GM12878 (cell line): ENCODE results near the gene PTPN13. TPM values are rescaled to one million over a fixed set of nuclear protein-coding genes. Genes with fewer than 3 reads are reported as not detected.

Source experiments
- ATAC-seq: fragments of 200-7000 bp; cut with Tn5 transposase; 3 replicates; pipeline ENCODE4 v1.9.1; 2020; ENCODE audit warnings: mild to moderate bottlenecking, moderate library complexity
- BruUV-seq: library from RNA; stranded (reverse); fragments of 400-500 nt; replicated peaks from 2 replicates; lab custom pipeline; 2021; lab: Mats Ljungman, UMichigan
- CTCF ChIA-PET: fragments of 300-600 bp; sonication (Branson Sonifier 250); formaldehyde crosslinking; extraction: SDS; loops from one replicate; lab custom pipeline; 2021; ENCODE audit warnings: inconsistent platforms; lab: Yijun Ruan, JAX
- POLR2A ChIA-PET: fragments of 350-600 bp; formaldehyde crosslinking; extraction: SDS; loops from one replicate; lab custom pipeline; 2021; ENCODE audit warnings: inconsistent platforms; lab: Charles Lee
- RAD21 ChIA-PET: fragments of 300-600 bp; sonication (Branson Sonifier 250); formaldehyde crosslinking; loops from one replicate; lab custom pipeline; 2023; ENCODE audit warnings: antibody characterized with exemption; ENCODE audit not compliant: unreplicated experiment; lab: Charles Lee
- SMC1A ChIA-PET: fragments of 300-600 bp; sonication (Branson Sonifier 250); formaldehyde crosslinking; loops from one replicate; lab custom pipeline; 2023; ENCODE audit not compliant: unreplicated experiment, uncharacterized antibody; lab: Charles Lee
- DNase-seq: peaks from one replicate; pipeline ENCODE4 v3.0.0-alpha.2; 2011; ENCODE audit warnings: low read depth, low spot score
- FAIRE-seq: peaks from 3 replicates; lab custom pipeline; 2011; peaks lifted over from hg19 to GRCh38; lab: Jason Lieb, UNC
- H2AFZ ChIP-seq: 2 replicates; pipeline ENCODE4 v1.6.0; 2011; ENCODE audit warnings: low read depth, low read length, control low read depth; ENCODE audit not compliant: control insufficient read depth
- H3K27ac ChIP-seq: 2 replicates; pipeline ENCODE4 v1.5.1; 2011; ENCODE audit warnings: control low read depth; ENCODE audit not compliant: control insufficient read depth, insufficient read depth
- H3K27me3 ChIP-seq, 2 experiments: replicated peaks in 1 of 2; 2 replicates each; pipeline versions ENCODE4 v1.6.0 to v1.6.1; 2011; ENCODE audit warnings: low read length in 1 of 2; ENCODE audit not compliant: control insufficient read depth in 2 of 2, insufficient read depth in 2 of 2
- H3K36me3 ChIP-seq, 2 experiments: 2 replicates each; pipeline ENCODE4 v1.5.1; 2011; ENCODE audit warnings: low read length in 1 of 2; ENCODE audit not compliant: control insufficient read depth in 2 of 2, insufficient read depth in 2 of 2
- H3K4me1 ChIP-seq: 2 replicates; pipeline ENCODE4 v1.6.1; 2011; ENCODE audit warnings: mild to moderate bottlenecking, low read length, moderate library complexity, mixed read lengths; ENCODE audit not compliant: control insufficient read depth, insufficient read depth
- H3K4me2 ChIP-seq: 2 replicates; pipeline ENCODE4 v1.6.0; 2011; ENCODE audit warnings: control low read depth; ENCODE audit not compliant: control insufficient read depth, insufficient read depth
- H3K4me3 ChIP-seq: fragments of 200-600 bp; sonication (generic); 2 replicates; pipeline ENCODE4 v1.5.1; 2016
- H3K79me2 ChIP-seq: 2 replicates; pipeline ENCODE4 v1.6.0; 2011; ENCODE audit warnings: low read length; ENCODE audit not compliant: control insufficient read depth, insufficient read depth
- H3K9ac ChIP-seq: 2 replicates; pipeline ENCODE4 v1.8.0; 2011; ENCODE audit warnings: low read length, control low read depth, mixed read lengths; ENCODE audit not compliant: control insufficient read depth, insufficient read depth
- H3K9me3 ChIP-seq: replicated peaks from 3 replicates; pipeline ENCODE4 v1.5.1; 2011; ENCODE audit warnings: mild to moderate bottlenecking, low read length; ENCODE audit not compliant: control insufficient read depth, insufficient read depth
- H4K20me1 ChIP-seq: 2 replicates; pipeline ENCODE4 v1.6.0; 2011; ENCODE audit not compliant: control insufficient read depth, insufficient read depth
- CHD2 ChIP-seq: IDR thresholded peaks from 2 replicates; pipeline ENCODE4 v1.6.1; 2011; ENCODE audit warnings: low read depth, low read length, improper control_type of control experiment, borderline replicate concordance
- FOXM1 ChIP-seq: IDR thresholded peaks from 2 replicates; pipeline ENCODE4 v1.6.1; 2012; ENCODE audit warnings: low read depth, mild to moderate bottlenecking, inconsistent platforms, low read length, moderate library complexity
- IKZF2 ChIP-seq, 2 experiments: fragments of 450-650 bp; IDR thresholded peaks; 2 replicates each; pipeline ENCODE4 v1.6.1; 2017; ENCODE audit warnings: mild to moderate bottlenecking in 2 of 2, moderate library complexity in 2 of 2
- IRF5 ChIP-seq: fragments of 450-650 bp; IDR thresholded peaks from 2 replicates; pipeline ENCODE4 v1.6.1; 2017; ENCODE audit warnings: borderline replicate concordance
- MYB ChIP-seq: fragments of 150-350 bp; IDR thresholded peaks from 2 replicates; pipeline ENCODE4 v1.6.1; 2014; ENCODE audit warnings: mild to moderate bottlenecking, low read depth, low read length, borderline replicate concordance
- RCOR1 ChIP-seq: conservative IDR thresholded peaks from 2 replicates; pipeline ENCODE4 v1.6.1; 2012; ENCODE audit warnings: low read depth, low read length, improper control_type of control experiment
- SIX5 ChIP-seq: IDR thresholded peaks from 2 replicates; pipeline ENCODE4 v1.6.1; 2011; ENCODE audit warnings: mild to moderate bottlenecking, low read depth, low read length, moderate library complexity; ENCODE audit not compliant: severe bottlenecking
- SRF ChIP-seq, 2 experiments: IDR thresholded peaks; 2 replicates each; pipeline ENCODE4 v1.6.1; 2011; ENCODE audit warnings: low read depth in 2 of 2, low read length in 2 of 2, mild to moderate bottlenecking in 1 of 2, moderate library complexity in 1 of 2
- ZNF207 ChIP-seq: fragments of 450-650 bp; IDR thresholded peaks from 2 replicates; pipeline ENCODE4 v1.6.1; 2014; ENCODE audit warnings: antibody characterized with exemption, mild to moderate bottlenecking, borderline replicate concordance
- WGBS: methylation state at CpG from one replicate; pipeline ENCODE4 v1.1.6; 2016; ENCODE audit warnings: low lambda C conversion rate; ENCODE audit not compliant: insufficient replicate concordance, insufficient coverage; ENCODE audit errors: missing lambda C conversion rate; 5-methylcytosine and 5-hydroxymethylcytosine counted together
- in situ Hi-C: fragments of 300-500 bp; cut with MboI; formaldehyde crosslinking; loops from 9 replicates; pipeline ENCODE4 v1.14.3; 2018; ENCODE audit warnings: mixed read lengths
- intact Hi-C: fragments of 100-400 bp; cut with micrococcal nuclease; formaldehyde crosslinking; loops from one replicate; pipeline ENCODE4 v1.14.2; 2022; ENCODE audit not compliant: unreplicated experiment
- polyA plus RNA-seq, 11 experiments: library from polyadenylated mRNA; depleted of rRNA in 4 of 11; unstranded in 6 of 11; stranded (reverse) in 5 of 11; fragments of >200 nt; fragmentation: Nextera tagmentation in 4 of 11; fragmentation: Illumina TruSeq in 1 of 11; extraction: Ambion mirVana in 4 of 11; extraction: Trizol in 1 of 11; gene quantifications; 1 replicate in 1 of 11; 2 replicates in 10 of 11; pipeline versions ENCODE4 v1.2.1 to v1.2.3, GENCODE V29; 2011 to 2016; ENCODE audit warnings: inconsistent platforms in 2 of 11, missing spikeins in 2 of 11, low read depth in 1 of 11
- total RNA-seq, 4 experiments: library from RNA; depleted of rRNA in 3 of 4; stranded (reverse); fragments of >200 nt in 3 of 4; fragmentation: Illumina TruSeq in 1 of 4; extraction: Trizol in 1 of 4; gene quantifications; 2 replicates each; pipeline versions ENCODE4 v1.2.1 to v1.2.3, GENCODE V29; 2013 to 2021
- TF ChIP-seq, protein P1 (sequence below): fragments of 450-650 bp; formaldehyde crosslinking; IDR thresholded peaks from 2 replicates; pipeline ENCODE4 v1.5.0; 2022; ENCODE audit warnings: mild to moderate bottlenecking, missing genetic modification characterization
- TF ChIP-seq, protein P2 (sequence below): IDR thresholded peaks from 2 replicates; pipeline ENCODE4 v1.6.1; 2011; ENCODE audit warnings: low read depth, mild to moderate bottlenecking, low read length, moderate library complexity, borderline replicate concordance; ENCODE audit errors: extremely low read depth
- TF ChIP-seq, protein P3 (sequence below): IDR thresholded peaks from 2 replicates; pipeline ENCODE4 v1.6.1; 2012; ENCODE audit warnings: improper control_type of control experiment, low read depth, low read length; ENCODE audit not compliant: insufficient replicate concordance

Gene PTPN13
- total and polyA plus RNA-seq, 10 of the 15 experiments (the other 5 are each of a cell fraction or from before 2014, with no cell fraction given) = 8.5 to 69.4 (median 33.9) TPM

DNA sequence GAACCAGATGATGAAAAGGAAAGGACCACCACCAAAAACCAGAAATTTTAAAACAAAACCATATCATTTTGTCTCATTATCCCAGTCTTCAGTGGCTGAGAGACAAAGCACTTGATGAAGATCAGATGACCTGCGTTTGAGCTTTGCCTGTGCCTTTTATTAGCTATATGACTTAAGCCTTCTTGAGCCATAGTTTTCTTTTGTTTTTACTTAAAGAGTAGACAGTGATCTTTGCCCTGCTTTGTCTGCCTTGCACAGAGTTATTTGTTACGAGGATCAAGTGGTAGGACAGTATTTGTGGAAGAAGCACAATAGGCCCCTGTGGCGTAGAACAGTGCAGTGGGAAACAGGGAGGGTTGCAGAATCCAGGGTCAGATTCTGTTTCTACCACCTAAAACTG, 165.2 kb downstream of the PTPN13 start:
- ChIA-PET SMC1A (interaction anchor here (1.0 to 1.8 kb wide), 3 partner anchors 9 to 117 kb away, joined by 3 to 8 read pairs (median 4); no protein-coding TSS in a partner anchor), CTCF (interaction anchor here (1.4 to 3.3 kb wide), 3 partner anchors 165 to 263 kb away, joined by 5 to 14 read pairs (median 5); partner anchors contain the start of gene PTPN13), POLR2A (no interaction called here), RAD21 (interaction anchor here (0.9 kb wide), 1 partner anchor 165 kb away, joined by 3 read pairs; the partner anchor contains the start of gene PTPN13)
- Histone ChIP-seq H3K4me3 (no peak overlapping the region), H2AFZ (no peak overlapping the region), H3K9ac (no peak overlapping the region), H3K4me2 (no peak overlapping the region), H3K4me1 (no peaks in the 10 kb centered on the region), H3K9me3 (no peaks in the 10 kb centered on the region), H4K20me1 (no peaks in the 10 kb centered on the region), H3K36me3 (peaks cover 0 to 1% of the 10 kb centered on the region in 2 experiments; a peak in 1 of 4 replicates), H3K27me3 (no peaks in the 10 kb centered on the region), H3K27ac (no peak overlapping the region), H3K79me2 (no peaks in the 10 kb centered on the region)
- BruUV-seq = no TSS peak
- in situ Hi-C loops = no loop called here
- intact Hi-C loops = loop anchor here (5.0 kb wide), 1 partner anchor 262 kb away; no protein-coding TSS in a partner anchor
- WGBS = 5% methylated on average over 3 of the region's 3 CpGs
- no peak for ATAC-seq
- no peak for FAIRE-seq
- no peak for DNase-seq
- TF ChIP-seq SRF (IDR thresholded peaks at IDR 0.05; ENCODE audit: low read depth in 2 of 2, low read length in 2 of 2) (no peak), IRF5 (no peak), SIX5 (no peak), CHD2 (no peak), MYB (no peak), IKZF2 (IDR thresholded peaks at IDR 0.05) (no peak), RCOR1 (no peak), ZNF207 (no peak), FOXM1 (no peak)
- TF ChIP-seq, protein P1, sequence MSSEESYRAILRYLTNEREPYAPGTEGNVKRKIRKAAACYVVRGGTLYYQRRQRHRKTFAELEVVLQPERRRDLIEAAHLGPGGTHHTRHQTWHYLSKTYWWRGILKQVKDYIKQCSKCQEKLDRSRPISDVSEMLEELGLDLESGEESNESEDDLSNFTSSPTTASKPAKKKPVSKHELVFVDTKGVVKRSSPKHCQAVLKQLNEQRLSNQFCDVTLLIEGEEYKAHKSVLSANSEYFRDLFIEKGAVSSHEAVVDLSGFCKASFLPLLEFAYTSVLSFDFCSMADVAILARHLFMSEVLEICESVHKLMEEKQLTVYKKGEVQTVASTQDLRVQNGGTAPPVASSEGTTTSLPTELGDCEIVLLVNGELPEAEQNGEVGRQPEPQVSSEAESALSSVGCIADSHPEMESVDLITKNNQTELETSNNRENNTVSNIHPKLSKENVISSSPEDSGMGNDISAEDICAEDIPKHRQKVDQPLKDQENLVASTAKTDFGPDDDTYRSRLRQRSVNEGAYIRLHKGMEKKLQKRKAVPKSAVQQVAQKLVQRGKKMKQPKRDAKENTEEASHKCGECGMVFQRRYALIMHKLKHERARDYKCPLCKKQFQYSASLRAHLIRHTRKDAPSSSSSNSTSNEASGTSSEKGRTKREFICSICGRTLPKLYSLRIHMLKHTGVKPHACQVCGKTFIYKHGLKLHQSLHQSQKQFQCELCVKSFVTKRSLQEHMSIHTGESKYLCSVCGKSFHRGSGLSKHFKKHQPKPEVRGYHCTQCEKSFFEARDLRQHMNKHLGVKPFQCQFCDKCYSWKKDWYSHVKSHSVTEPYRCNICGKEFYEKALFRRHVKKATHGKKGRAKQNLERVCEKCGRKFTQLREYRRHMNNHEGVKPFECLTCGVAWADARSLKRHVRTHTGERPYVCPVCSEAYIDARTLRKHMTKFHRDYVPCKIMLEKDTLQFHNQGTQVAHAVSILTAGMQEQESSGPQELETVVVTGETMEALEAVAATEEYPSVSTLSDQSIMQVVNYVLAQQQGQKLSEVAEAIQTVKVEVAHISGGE (CRISPR knock-in tag) = no peak
- TF ChIP-seq, protein P2, sequence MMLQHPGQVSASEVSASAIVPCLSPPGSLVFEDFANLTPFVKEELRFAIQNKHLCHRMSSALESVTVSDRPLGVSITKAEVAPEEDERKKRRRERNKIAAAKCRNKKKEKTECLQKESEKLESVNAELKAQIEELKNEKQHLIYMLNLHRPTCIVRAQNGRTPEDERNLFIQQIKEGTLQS = no peak
- TF ChIP-seq, protein P3, sequence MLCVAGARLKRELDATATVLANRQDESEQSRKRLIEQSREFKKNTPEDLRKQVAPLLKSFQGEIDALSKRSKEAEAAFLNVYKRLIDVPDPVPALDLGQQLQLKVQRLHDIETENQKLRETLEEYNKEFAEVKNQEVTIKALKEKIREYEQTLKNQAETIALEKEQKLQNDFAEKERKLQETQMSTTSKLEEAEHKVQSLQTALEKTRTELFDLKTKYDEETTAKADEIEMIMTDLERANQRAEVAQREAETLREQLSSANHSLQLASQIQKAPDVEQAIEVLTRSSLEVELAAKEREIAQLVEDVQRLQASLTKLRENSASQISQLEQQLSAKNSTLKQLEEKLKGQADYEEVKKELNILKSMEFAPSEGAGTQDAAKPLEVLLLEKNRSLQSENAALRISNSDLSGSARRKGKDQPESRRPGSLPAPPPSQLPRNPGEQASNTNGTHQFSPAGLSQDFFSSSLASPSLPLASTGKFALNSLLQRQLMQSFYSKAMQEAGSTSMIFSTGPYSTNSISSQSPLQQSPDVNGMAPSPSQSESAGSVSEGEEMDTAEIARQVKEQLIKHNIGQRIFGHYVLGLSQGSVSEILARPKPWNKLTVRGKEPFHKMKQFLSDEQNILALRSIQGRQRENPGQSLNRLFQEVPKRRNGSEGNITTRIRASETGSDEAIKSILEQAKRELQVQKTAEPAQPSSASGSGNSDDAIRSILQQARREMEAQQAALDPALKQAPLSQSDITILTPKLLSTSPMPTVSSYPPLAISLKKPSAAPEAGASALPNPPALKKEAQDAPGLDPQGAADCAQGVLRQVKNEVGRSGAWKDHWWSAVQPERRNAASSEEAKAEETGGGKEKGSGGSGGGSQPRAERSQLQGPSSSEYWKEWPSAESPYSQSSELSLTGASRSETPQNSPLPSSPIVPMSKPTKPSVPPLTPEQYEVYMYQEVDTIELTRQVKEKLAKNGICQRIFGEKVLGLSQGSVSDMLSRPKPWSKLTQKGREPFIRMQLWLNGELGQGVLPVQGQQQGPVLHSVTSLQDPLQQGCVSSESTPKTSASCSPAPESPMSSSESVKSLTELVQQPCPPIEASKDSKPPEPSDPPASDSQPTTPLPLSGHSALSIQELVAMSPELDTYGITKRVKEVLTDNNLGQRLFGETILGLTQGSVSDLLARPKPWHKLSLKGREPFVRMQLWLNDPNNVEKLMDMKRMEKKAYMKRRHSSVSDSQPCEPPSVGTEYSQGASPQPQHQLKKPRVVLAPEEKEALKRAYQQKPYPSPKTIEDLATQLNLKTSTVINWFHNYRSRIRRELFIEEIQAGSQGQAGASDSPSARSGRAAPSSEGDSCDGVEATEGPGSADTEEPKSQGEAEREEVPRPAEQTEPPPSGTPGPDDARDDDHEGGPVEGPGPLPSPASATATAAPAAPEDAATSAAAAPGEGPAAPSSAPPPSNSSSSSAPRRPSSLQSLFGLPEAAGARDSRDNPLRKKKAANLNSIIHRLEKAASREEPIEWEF = no peak
